Activated CD4-positive, alpha-beta T cell treated with anti-CD3 and anti-CD28 coated beads for 36 hours (primary cell): Measurements from ENCODE around the gene SDCBP2. TPM values are rescaled to one million over a fixed set of nuclear protein-coding genes. Genes with fewer than 3 reads are reported as not detected.
A peak's percentile ranks its signal among the peaks of the same experiment; 100 is the strongest.

Experiments
- ATAC-seq: fragments of 200-7000 bp; cut with Tn5 transposase; one replicate; pipeline ENCODE4 v1.10.0; 2021; ENCODE audit warnings: mild to moderate bottlenecking, moderate library complexity
- CTCF ChIA-PET: fragments of 350-600 bp; sonication (Branson Sonifier 250); formaldehyde crosslinking; loops from one replicate; lab custom pipeline; 2021; ENCODE audit warnings: antibody characterized with exemption; lab: Charles Lee
- POLR2A ChIA-PET: fragments of 350-600 bp; sonication (Branson Sonifier 250); formaldehyde crosslinking; loops from one replicate; lab custom pipeline; 2021; ENCODE audit warnings: antibody characterized with exemption, inconsistent platforms; lab: Charles Lee
- DNase-seq: peaks from one replicate; pipeline ENCODE4 v3.0.0-alpha.2; 2020
- H3K27ac Mint-ChIP-seq: one replicate; pipeline ENCODE4 v1.8.0; 2021; ENCODE audit warnings: mixed read lengths
- H3K27me3 Mint-ChIP-seq: one replicate; pipeline ENCODE4 v1.8.0; 2021; ENCODE audit warnings: mixed read lengths
- H3K36me3 Mint-ChIP-seq: one replicate; pipeline ENCODE4 v1.8.0; 2021; ENCODE audit warnings: low read depth, mixed read lengths
- H3K4me1 Mint-ChIP-seq: one replicate; pipeline ENCODE4 v1.8.0; 2021; ENCODE audit warnings: mixed read lengths
- H3K4me3 Mint-ChIP-seq: one replicate; pipeline ENCODE4 v1.8.0; 2021; ENCODE audit warnings: mild to moderate bottlenecking, moderate library complexity, mixed read lengths
- H3K9me3 Mint-ChIP-seq: one replicate; pipeline ENCODE4 v1.8.0; 2021; ENCODE audit warnings: low read depth, mixed read lengths
- intact Hi-C, 2 experiments: fragments of 100-400 bp; cut with DNase I in 1 of 2; cut with micrococcal nuclease in 1 of 2; formaldehyde crosslinking; loops; one replicate each; pipeline versions ENCODE4 v1.14.2 to v1.15.1; 2022 to 2024; cut with DNase I, micrococcal nuclease
- total RNA-seq, 2 experiments: library from RNA; stranded (reverse); gene quantifications; one replicate each; pipeline ENCODE4 v1.2.3, GENCODE V29; 2021

The SDCBP2 gene
- total RNA-seq, 2 experiments from 2014 or later: 2.8 to 3.2 TPM

DNA sequence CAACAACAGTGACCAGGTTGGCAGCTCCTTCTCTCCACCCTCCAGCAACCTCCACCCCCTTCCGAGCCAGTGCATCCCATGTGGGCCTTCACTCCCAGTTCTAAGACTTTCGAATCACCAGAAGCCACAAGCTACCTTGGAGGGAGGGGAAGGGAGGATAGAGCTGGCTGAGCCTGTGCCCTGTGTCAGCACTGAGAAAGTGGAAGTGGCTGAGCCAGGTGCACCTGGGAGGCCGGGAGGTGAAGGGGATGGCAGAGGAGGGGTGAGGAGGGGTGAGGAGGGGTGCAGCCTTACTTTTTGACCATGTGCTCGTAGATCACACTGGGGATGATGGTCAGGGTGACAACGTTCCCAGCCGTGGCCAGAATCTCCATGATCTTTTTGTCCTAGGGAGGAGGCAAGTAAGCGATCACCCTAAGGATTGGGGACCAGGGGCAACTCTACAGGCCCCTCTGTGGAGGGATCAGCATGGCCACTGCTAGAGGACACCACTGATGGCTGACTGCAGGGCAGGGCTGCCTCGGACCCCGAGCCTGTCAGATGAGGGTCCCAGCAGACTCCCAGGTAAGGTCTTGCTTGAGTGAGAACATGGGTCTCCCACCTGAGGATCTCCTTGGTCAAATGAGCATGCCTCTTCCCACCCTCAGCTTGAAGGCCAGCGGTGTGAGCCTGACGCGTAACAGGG lies 18.3 kb downstream of the SDCBP2 start:
- intact Hi-C loops: no loop called here
- no peak for DNase-seq
- Mint-ChIP-seq H3K9me3 (no peaks in the 10 kb centered on the region), H3K4me3 (no peak overlapping the region), H3K27me3 (no peaks in the 10 kb centered on the region), H3K4me1 (peaks cover 3% of the 10 kb centered on the region), H3K27ac (no peak overlapping the region), H3K36me3 (no peaks in the 10 kb centered on the region)
- ChIA-PET POLR2A (no interaction called here), CTCF (interaction anchor here (0.6 to 0.8 kb wide), 3 partner anchors 34 to 126 kb away, joined by 3 to 4 read pairs (median 3); no protein-coding TSS in a partner anchor)
- ATAC-seq: no peak

DNA sequence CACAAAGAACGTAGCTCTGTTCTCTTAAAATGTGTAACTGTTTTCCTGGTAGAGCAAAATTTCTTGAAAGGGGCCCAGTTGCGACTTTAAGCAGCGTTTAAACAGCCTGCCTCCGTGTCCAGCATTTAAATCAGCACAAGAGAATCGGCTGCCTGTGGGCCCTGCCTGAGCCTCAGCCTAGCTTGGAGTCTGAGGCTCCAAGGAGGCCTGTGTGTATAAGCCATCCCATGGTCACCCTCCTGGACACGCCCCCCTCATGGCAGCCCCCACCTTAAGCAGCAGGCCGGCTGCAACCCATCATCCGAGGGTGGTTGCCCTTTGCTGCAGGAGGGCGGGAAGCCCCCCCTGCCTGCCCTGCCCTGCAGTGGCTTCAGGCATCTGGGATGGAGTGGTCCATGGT lies 18.9 kb downstream of the SDCBP2 start:
- no peak for DNase-seq
- intact Hi-C loops: no loop called here
- H3K27me3 Mint-ChIP-seq: no peaks in the 10 kb centered on the region
- CTCF ChIA-PET: interaction anchor here (0.6 to 0.8 kb wide), 3 partner anchors 34 to 127 kb away, joined by 3 read pairs; no protein-coding TSS in a partner anchor
- ATAC-seq: no peak
- H3K9me3 Mint-ChIP-seq: no peaks in the 10 kb centered on the region
- peaks cover 3% of the 10 kb centered on the region for H3K4me1 Mint-ChIP-seq
- no peaks in the 10 kb centered on the region for H3K36me3 Mint-ChIP-seq
- no peak overlapping the region for H3K27ac Mint-ChIP-seq
- POLR2A ChIA-PET: no interaction called here
- H3K4me3 Mint-ChIP-seq: no peak overlapping the region

DNA sequence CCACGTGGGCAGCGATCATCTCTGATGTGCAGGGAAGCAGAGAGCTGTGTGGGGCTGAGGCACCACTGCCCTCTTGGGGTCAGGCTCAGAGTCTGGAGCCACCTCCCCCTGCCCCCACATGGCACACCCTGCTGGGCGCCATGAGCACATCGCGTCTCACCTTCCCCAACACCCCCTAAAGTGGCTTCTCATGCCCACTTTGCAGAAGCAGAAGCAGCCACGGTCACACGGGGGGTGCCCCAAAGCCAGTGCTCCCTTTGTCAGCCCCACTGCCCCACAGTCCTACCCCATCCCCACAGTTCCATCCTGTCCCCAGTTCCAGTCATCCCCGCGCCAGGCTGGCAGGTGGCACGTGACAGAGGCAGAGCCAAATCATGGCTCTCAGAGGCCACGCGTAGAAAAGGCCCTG lies 19.5 kb downstream of the SDCBP2 start:
- no peaks in the 10 kb centered on the region for H3K9me3 Mint-ChIP-seq
- no peaks in the 10 kb centered on the region for H3K36me3 Mint-ChIP-seq
- no peak for ATAC-seq
- no peaks in the 10 kb centered on the region for H3K27me3 Mint-ChIP-seq
- intact Hi-C loops: no loop called here
- no peak overlapping the region for H3K4me3 Mint-ChIP-seq
- ChIA-PET CTCF (interaction anchor here (0.6 kb wide), 1 partner anchor 91 kb away, joined by 3 read pairs; no protein-coding TSS in a partner anchor), POLR2A (no interaction called here)
- DNase-seq: no peak
- H3K27ac Mint-ChIP-seq: no peak overlapping the region
- H3K4me1 Mint-ChIP-seq: peaks cover 3% of the 10 kb centered on the region

DNA sequence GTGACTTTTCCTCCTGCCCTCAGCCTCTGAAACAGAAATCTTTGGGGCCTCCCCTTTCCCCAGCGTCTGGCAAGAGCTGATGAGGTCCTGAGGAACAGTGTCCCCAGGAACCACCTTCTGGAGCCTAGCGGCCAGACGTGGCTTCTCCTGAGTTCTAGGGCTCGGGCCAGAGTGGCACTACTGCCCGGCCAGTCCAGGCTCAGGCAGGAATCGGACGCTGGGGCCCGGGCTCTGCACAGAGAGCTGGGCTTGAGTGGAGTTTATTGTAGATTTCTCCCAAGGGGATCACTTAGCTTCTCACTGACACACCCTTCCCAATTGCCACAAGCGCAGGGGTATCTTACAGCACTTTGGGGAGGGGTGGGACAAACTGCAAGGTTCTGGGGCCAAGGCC lies 20.2 kb downstream of the SDCBP2 start:
- CTCF ChIA-PET: interaction anchor here (0.5 to 1.1 kb wide), 2 partner anchors 26 to 188 kb away, joined by 3 to 4 read pairs; no protein-coding TSS in a partner anchor
- intact Hi-C loops: no loop called here
- POLR2A ChIA-PET: no interaction called here
- no peak overlapping the region for H3K4me3 Mint-ChIP-seq
- no peak for DNase-seq
- H3K4me1 Mint-ChIP-seq: peaks cover 2% of the 10 kb centered on the region
- ATAC-seq: no peak
- no peaks in the 10 kb centered on the region for H3K9me3 Mint-ChIP-seq
- no peaks in the 10 kb centered on the region for H3K36me3 Mint-ChIP-seq
- peak overlapping the region; percentile 25 for H3K27ac Mint-ChIP-seq
- H3K27me3 Mint-ChIP-seq: no peaks in the 10 kb centered on the region

DNA sequence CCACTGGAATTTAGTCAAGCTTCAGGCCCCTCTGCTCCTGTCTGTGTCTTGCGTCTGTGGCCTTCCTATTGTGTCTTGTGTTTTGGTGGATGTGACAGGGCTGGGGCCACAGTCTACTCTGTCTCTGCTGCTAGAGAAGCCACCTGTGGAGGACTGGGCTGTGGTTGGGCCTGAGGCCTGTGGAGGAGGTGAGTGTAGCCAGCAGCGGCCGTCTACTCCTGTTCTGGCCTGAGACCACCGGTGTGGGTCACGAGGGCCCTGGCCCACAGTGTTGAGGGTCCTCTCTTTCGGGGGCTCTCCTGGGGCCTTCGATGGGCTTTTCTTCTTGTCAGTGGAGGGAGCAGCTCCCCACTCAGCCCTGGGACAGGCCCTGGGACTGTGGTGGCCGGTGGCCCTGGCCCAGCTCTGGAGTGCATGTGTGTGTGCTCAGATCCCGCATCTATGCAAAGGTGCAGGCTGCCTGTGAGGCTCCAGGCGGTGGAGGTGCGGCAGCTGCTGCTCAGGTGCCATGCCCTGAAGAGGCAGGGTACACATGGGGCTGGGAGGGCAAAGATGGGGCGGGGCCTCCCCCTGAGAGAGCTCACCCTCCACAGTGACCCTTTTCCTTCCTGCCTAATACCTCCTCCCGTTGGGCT lies 20.8 kb downstream of the SDCBP2 start:
- DNase-seq: no peak
- intact Hi-C loops: no loop called here
- Mint-ChIP-seq H3K9me3 (no peaks in the 10 kb centered on the region), H3K27me3 (no peaks in the 10 kb centered on the region), H3K4me1 (no peaks in the 10 kb centered on the region), H3K36me3 (no peaks in the 10 kb centered on the region), H3K4me3 (no peak overlapping the region), H3K27ac (no peak overlapping the region)
- CTCF ChIA-PET: interaction anchor here (0.5 to 1.1 kb wide), 2 partner anchors 25 to 188 kb away, joined by 3 to 4 read pairs; no protein-coding TSS in a partner anchor
- no peak for ATAC-seq
- POLR2A ChIA-PET: no interaction called here

DNA sequence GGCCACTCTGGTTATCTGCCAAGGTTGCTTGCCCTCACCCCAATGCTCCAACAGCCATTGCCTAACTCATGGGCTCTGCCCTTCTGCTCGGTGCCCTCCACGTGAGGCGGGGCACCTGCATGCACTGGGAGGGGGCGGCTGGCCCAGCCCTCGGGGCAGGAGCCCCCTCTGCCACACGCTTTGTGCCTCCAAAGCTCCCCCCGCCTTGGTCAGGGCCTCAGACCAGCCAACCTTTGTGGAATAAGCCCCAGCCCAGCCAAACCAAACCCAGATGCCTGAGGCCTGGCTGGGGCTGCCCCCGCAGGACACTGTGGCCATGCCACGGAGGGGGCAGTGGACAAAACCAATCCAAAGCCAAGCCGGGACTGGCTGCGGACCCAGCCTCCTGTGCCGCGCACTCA lies 21.4 kb downstream of the SDCBP2 start:
- no peak for ATAC-seq
- no peaks in the 10 kb centered on the region for H3K27me3 Mint-ChIP-seq
- CTCF ChIA-PET: no interaction called here
- no peak overlapping the region for H3K4me3 Mint-ChIP-seq
- no peak for DNase-seq
- no peaks in the 10 kb centered on the region for H3K36me3 Mint-ChIP-seq
- H3K9me3 Mint-ChIP-seq: no peaks in the 10 kb centered on the region
- no peak overlapping the region for H3K27ac Mint-ChIP-seq
- POLR2A ChIA-PET: interaction anchor here (0.5 kb wide), 1 partner anchor 1696 kb away, joined by 4 read pairs; no protein-coding TSS in a partner anchor
- H3K4me1 Mint-ChIP-seq: no peaks in the 10 kb centered on the region
- intact Hi-C loops: no loop called here

DNA sequence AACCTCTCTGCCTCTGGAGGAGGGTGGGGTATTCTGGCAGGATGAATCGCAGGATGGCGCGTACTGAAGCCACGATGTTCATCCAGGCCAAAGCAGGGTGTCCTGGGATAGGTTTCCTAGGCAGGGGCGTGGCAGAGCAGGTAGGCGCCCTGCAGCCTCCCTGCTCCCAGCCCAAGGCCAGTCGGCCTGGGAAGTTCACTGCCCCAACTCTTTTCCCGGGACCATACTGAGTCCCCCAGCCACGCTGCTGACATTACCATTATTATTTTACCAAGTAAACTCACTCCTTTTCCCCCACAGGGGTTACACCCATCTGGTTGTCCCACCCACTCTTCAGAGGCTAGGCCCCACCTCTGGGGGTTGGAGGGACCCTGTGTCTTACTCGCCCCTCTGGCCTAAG lies 21.8 kb downstream of the SDCBP2 start:
- ChIA-PET POLR2A (interaction anchor here (0.5 kb wide), 1 partner anchor 1696 kb away, joined by 4 read pairs; no protein-coding TSS in a partner anchor), CTCF (interaction anchor here (0.6 to 0.7 kb wide), 2 partner anchors 77 to 1037 kb away, joined by 3 read pairs; no protein-coding TSS in a partner anchor)
- Mint-ChIP-seq H3K4me3 (no peak overlapping the region), H3K27ac (no peak overlapping the region), H3K27me3 (no peaks in the 10 kb centered on the region), H3K4me1 (no peaks in the 10 kb centered on the region), H3K9me3 (no peaks in the 10 kb centered on the region), H3K36me3 (no peaks in the 10 kb centered on the region)
- no peak for ATAC-seq
- intact Hi-C loops: no loop called here
- no peak for DNase-seq

DNA sequence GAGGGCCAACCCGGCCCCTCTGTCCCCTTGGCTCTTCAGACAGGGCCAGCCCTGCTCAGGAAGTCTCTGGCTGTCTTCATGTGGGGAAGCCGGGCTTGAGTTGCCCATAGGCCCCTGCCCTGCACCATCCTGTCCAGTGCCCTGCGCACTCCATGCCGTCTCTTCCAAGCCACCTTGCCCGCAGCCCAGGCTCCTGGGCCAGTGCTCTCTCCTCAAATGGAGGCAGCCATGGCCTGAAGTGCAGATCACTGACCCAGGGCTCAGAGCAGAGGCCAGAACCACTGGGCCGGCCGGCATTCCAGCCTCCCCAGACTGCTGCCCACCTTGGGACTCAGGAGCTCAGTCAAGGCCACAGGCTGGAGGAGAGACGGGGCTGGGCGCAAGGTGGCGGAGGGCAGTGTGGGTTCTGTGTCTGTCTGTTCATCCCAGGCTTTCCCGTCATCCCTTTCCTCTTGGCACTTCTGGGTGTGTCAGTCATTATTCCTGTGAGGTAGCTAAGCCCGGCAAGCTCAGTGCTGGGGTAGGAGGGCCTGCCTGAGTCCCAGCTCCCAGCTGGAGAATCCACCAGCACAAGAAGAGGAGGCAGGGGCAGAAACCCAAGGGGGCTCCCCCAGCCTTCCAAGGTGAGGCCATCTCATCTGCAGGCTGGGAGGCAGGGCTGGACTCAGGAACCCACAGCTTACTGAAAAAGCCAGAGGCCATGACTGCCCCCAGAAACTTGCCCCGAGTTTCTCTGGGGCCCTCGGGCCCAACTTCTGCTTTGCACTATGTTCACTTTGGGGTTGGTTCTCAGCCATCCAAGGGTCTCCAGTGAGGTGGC lies 22.4 kb downstream of the SDCBP2 start:
- H3K27me3 Mint-ChIP-seq: no peaks in the 10 kb centered on the region
- H3K4me1 Mint-ChIP-seq: no peaks in the 10 kb centered on the region
- ChIA-PET POLR2A (no interaction called here), CTCF (interaction anchor here (0.6 to 0.7 kb wide), 2 partner anchors 76 to 1037 kb away, joined by 3 read pairs; no protein-coding TSS in a partner anchor)
- H3K9me3 Mint-ChIP-seq: no peaks in the 10 kb centered on the region
- no peak for DNase-seq
- intact Hi-C loops: no loop called here
- no peak overlapping the region for H3K27ac Mint-ChIP-seq
- ATAC-seq: no peak
- no peak overlapping the region for H3K4me3 Mint-ChIP-seq
- H3K36me3 Mint-ChIP-seq: no peaks in the 10 kb centered on the region

DNA sequence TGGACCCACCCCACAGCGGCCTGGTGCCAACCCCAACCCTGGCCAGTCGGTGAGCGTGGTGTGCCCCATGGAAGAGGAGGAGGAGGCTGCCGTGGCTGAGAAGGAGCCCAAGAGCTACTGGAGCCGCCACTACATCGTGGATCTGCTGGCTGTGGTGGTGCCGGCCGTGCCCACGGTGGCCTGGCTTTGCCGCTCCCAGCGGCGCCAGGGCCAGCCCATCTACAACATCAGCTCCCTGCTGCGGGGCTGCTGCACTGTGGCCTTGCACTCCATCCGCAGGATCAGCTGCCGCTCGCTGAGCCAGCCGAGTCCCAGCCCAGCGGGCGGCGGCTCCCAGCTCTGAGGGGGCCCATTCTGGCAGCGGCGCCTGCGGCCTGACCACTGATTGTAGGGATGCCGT lies 23.2 kb downstream of the SDCBP2 start:
- no peaks in the 10 kb centered on the region for H3K27me3 Mint-ChIP-seq
- H3K4me1 Mint-ChIP-seq: peaks cover 7% of the 10 kb centered on the region
- ChIA-PET CTCF (no interaction called here), POLR2A (no interaction called here)
- intact Hi-C loops: no loop called here
- no peak overlapping the region for H3K4me3 Mint-ChIP-seq
- H3K36me3 Mint-ChIP-seq: no peaks in the 10 kb centered on the region
- no peaks in the 10 kb centered on the region for H3K9me3 Mint-ChIP-seq
- ATAC-seq: no peak
- no peak overlapping the region for H3K27ac Mint-ChIP-seq
- DNase-seq: no peak

DNA sequence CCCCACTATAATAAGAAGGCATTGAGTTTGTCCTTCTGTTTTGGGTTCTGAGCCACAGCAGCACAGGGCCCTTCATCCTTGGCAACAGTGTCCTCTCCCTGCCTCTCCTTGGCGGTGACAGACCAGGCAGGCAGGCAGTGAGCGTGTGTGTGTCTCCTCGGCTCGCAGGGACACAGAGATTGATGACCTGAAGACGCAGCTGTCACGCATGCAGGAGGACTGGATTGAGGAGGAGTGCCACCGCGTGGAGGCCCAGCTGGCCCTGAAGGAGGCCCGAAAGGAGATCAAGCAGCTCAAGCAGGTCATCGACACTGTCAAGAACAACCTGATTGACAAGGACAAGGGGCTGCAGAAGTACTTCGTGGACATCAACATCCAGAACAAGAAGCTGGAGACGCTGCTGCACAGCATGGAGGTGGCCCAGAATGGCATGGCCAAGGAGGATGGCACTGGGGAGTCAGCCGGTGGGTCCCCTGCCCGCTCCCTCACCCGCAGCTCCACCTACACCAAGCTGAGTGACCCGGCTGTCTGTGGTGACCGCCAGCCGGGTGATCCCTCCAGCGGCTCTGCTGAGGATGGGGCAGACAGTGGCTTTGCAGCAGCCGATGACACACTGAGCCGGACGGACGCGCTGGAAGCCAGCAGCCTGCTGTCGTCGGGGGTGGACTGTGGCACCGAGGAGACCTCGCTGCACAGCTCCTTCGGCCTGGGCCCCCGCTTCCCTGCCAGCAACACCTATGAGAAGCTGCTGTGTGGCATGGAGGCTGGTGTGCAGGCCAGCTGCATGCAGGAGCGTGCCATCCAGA lies 24.0 kb downstream of the SDCBP2 start:
- Mint-ChIP-seq H3K4me3 (no peak overlapping the region), H3K27ac (no peak overlapping the region), H3K9me3 (no peaks in the 10 kb centered on the region), H3K27me3 (no peaks in the 10 kb centered on the region), H3K4me1 (peaks cover 14% of the 10 kb centered on the region), H3K36me3 (no peaks in the 10 kb centered on the region)
- no peak for DNase-seq
- no peak for ATAC-seq
- intact Hi-C loops: no loop called here
- POLR2A ChIA-PET: interaction anchor here (1.3 kb wide), 1 partner anchor 21 kb away, joined by 3 read pairs; no protein-coding TSS in a partner anchor
- CTCF ChIA-PET: interaction anchor here (0.7 kb wide), 1 partner anchor 10 kb away, joined by 3 read pairs; no protein-coding TSS in a partner anchor
